ENCODE results near the gene BCL2L15. TPM values are rescaled to one million over a fixed set of nuclear protein-coding genes. Genes with fewer than 3 reads are reported as not detected.

Gene BCL2L15
- total and polyA plus RNA-seq, 2 of the 13 experiments (the other 11 are each of a cell fraction or from before 2014, with no cell fraction given) = 0.03 to 0.27 TPM

GRCh38 chr1:113928941-113929749 lies 41.8 kb upstream of the BCL2L15 start, which contains the start of gene HIPK1 (continued):
- TF ChIP-seq GATAD1 (CRISPR knock-in tag; IDR thresholded peaks at IDR 0.05) = peak; percentile 85
- TF ChIP-seq, protein P1, sequence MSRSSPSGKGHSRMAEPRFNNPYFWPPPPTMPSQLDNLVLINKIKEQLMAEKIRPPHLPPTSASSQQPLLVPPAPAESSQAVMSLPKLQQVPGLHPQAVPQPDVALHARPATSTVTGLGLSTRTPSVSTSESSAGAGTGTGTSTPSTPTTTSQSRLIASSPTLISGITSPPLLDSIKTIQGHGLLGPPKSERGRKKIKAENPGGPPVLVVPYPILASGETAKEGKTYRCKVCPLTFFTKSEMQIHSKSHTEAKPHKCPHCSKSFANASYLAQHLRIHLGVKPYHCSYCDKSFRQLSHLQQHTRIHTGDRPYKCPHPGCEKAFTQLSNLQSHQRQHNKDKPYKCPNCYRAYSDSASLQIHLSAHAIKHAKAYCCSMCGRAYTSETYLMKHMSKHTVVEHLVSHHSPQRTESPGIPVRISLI (CRISPR knock-in tag; IDR thresholded peaks at IDR 0.05; ENCODE audit: borderline replicate concordance) = peak; percentile 42; the same call in 1 of the 2 replicates
- TF ChIP-seq ZBTB7B (CRISPR knock-in tag; IDR thresholded peaks at IDR 0.05) = peak; percentile 74
- TF ChIP-seq KDM6A (CRISPR knock-in tag; IDR thresholded peaks at IDR 0.05; ENCODE audit: low read depth) = peak; percentile 81
- no peak for TF ChIP-seq NCOA1 (CRISPR knock-in tag; IDR thresholded peaks at IDR 0.05)
- no peak for TF ChIP-seq ARNT (IDR thresholded peaks at IDR 0.05)
- TF ChIP-seq SP5 (CRISPR knock-in tag; IDR thresholded peaks at IDR 0.05; ENCODE audit: borderline replicate concordance, low read depth) = peak; percentile 84
- TF ChIP-seq KDM5B (CRISPR knock-in tag; IDR thresholded peaks at IDR 0.05; ENCODE audit: borderline replicate concordance) = peak; percentile 70; the same call in 1 of the 2 replicates
- peak; percentile 92 for TF ChIP-seq ZBTB7A (CRISPR knock-in tag; IDR thresholded peaks at IDR 0.05)
- TF ChIP-seq ZNF891 (CRISPR knock-in tag; IDR thresholded peaks at IDR 0.05) = no peak
- no peak for TF ChIP-seq RELA (CRISPR knock-in tag; IDR thresholded peaks at IDR 0.05)
- peak; percentile 49 for TF ChIP-seq FOSL2 (CRISPR knock-in tag; IDR thresholded peaks at IDR 0.05)
- no peak for TF ChIP-seq MLLT10 (CRISPR knock-in tag; IDR thresholded peaks at IDR 0.05)
- TF ChIP-seq, protein P2, sequence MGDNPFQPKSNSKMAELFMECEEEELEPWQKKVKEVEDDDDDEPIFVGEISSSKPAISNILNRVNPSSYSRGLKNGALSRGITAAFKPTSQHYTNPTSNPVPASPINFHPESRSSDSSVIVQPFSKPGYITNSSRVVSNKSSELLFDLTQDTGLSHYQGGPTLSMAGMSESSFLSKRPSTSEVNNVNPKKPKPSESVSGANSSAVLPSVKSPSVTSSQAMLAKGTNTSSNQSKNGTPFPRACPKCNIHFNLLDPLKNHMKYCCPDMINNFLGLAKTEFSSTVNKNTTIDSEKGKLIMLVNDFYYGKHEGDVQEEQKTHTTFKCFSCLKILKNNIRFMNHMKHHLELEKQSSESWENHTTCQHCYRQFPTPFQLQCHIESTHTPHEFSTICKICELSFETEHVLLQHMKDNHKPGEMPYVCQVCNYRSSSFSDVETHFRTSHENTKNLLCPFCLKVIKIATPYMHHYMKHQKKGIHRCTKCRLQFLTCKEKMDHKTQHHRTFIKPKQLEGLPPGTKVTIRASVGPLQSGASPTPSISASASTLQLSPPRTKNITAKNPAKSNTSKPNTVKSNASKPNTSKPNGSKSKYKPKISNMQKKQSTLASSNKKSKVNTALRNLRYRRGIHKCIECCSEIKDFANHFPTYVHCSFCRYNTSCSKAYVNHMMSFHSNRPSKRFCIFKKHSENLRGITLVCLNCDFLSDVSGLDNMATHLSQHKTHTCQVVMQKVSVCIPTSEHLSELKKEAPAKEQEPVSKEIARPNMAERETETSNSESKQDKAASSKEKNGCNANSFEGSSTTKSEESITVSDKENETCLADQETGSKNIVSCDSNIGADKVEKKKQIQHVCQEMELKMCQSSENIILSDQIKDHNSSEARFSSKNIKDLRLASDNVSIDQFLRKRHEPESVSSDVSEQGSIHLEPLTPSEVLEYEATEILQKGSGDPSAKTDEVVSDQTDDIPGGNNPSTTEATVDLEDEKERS (CRISPR knock-in tag; IDR thresholded peaks at IDR 0.05) = no peak
- peak; percentile 83; the same call in 1 of the 2 replicates for TF ChIP-seq E2F2 (CRISPR knock-in tag; IDR thresholded peaks at IDR 0.05; ENCODE audit: borderline replicate concordance)
- TF ChIP-seq ZNF224 (CRISPR knock-in tag; IDR thresholded peaks at IDR 0.05) = peak; percentile 79; the same call in 1 of the 2 replicates
- TF ChIP-seq ZSCAN25 (CRISPR knock-in tag; IDR thresholded peaks at IDR 0.05) = no peak
- peak; percentile 90 for TF ChIP-seq ZNF138 (CRISPR knock-in tag; IDR thresholded peaks at IDR 0.05; ENCODE audit: low read depth)
- 0 out of 2 replicates have a peak, but pooled peaks have one; percentile 70 for TF ChIP-seq XBP1 (CRISPR knock-in tag; IDR thresholded peaks at IDR 0.05)
- TF ChIP-seq POLR2G (IDR thresholded peaks at IDR 0.05; ENCODE audit: low read depth, low read length) = peak; percentile 74
- TF ChIP-seq TBX2 (CRISPR knock-in tag; IDR thresholded peaks at IDR 0.05; ENCODE audit: borderline replicate concordance) = peak; percentile 82
- TF ChIP-seq IKZF4 (CRISPR knock-in tag; IDR thresholded peaks at IDR 0.05; ENCODE audit: borderline replicate concordance, low read depth, not compliant biosample characterization) = no peak
- no peak for TF ChIP-seq NFE2L2 (IDR thresholded peaks at IDR 0.05; ENCODE audit: low read length)
- no peak for TF ChIP-seq ZNF33A (CRISPR knock-in tag; IDR thresholded peaks at IDR 0.05; ENCODE audit: borderline replicate concordance)
- peak; percentile 86 for TF ChIP-seq PHF8 (CRISPR knock-in tag; IDR thresholded peaks at IDR 0.05)
- peak; percentile 55; the same call in 1 of the 2 replicates for TF ChIP-seq CEBPG (CRISPR knock-in tag; IDR thresholded peaks at IDR 0.05)

Measured in HepG2 (cell line).